Measurements from ENCODE around the gene CHMP2B.
"Not testable (repeated sequence)": the region's sequence is repeated elsewhere in the genome, so short reads cannot be mapped to it uniquely, and the experiment has no call there.

CHMP2B gene

DNA sequence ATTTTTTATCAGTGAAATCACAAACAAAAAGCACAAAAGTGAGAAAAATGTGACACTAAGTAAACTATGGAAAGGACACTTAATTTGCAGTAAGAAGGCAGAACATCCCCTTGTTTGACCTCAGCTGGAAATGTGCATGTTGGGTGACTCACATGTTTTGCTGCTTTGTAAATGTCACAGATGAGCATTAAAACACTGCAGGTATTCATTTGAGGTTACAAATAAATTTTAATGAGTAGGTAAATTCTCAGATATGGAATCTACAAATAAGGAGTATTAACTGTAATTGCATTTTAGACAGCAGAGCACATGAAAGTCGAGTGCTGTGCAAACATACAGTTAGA is 20.3 kb downstream of the CHMP2B start:
- TF ChIP-seq, protein P1, sequence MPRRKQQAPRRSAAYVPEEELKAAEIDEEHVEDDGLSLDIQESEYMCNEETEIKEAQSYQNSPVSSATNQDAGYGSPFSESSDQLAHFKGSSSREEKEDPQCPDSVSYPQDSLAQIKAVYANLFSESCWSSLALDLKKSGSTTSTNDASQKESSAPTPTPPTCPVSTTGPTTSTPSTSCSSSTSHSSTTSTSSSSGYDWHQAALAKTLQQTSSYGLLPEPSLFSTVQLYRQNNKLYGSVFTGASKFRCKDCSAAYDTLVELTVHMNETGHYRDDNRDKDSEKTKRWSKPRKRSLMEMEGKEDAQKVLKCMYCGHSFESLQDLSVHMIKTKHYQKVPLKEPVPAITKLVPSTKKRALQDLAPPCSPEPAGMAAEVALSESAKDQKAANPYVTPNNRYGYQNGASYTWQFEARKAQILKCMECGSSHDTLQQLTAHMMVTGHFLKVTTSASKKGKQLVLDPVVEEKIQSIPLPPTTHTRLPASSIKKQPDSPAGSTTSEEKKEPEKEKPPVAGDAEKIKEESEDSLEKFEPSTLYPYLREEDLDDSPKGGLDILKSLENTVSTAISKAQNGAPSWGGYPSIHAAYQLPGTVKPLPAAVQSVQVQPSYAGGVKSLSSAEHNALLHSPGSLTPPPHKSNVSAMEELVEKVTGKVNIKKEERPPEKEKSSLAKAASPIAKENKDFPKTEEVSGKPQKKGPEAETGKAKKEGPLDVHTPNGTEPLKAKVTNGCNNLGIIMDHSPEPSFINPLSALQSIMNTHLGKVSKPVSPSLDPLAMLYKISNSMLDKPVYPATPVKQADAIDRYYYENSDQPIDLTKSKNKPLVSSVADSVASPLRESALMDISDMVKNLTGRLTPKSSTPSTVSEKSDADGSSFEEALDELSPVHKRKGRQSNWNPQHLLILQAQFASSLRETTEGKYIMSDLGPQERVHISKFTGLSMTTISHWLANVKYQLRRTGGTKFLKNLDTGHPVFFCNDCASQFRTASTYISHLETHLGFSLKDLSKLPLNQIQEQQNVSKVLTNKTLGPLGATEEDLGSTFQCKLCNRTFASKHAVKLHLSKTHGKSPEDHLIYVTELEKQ (tag by site-specific recombination; IDR thresholded peaks at IDR 0.05; ENCODE audit: borderline replicate concordance) = no peak
- TF ChIP-seq ZNF549 (tag by site-specific recombination; IDR thresholded peaks at IDR 0.05) = no peak
- no peak for TF ChIP-seq ZNF175 (tag by site-specific recombination; IDR thresholded peaks at IDR 0.05)
- TF ChIP-seq RBAK (tag by site-specific recombination; IDR thresholded peaks at IDR 0.05) = no peak
- TF ChIP-seq, protein P2, sequence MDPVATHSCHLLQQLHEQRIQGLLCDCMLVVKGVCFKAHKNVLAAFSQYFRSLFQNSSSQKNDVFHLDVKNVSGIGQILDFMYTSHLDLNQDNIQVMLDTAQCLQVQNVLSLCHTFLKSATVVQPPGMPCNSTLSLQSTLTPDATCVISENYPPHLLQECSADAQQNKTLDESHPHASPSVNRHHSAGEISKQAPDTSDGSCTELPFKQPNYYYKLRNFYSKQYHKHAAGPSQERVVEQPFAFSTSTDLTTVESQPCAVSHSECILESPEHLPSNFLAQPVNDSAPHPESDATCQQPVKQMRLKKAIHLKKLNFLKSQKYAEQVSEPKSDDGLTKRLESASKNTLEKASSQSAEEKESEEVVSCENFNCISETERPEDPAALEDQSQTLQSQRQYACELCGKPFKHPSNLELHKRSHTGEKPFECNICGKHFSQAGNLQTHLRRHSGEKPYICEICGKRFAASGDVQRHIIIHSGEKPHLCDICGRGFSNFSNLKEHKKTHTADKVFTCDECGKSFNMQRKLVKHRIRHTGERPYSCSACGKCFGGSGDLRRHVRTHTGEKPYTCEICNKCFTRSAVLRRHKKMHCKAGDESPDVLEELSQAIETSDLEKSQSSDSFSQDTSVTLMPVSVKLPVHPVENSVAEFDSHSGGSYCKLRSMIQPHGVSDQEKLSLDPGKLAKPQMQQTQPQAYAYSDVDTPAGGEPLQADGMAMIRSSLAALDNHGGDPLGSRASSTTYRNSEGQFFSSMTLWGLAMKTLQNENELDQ (tag by site-specific recombination; IDR thresholded peaks at IDR 0.05; ENCODE audit: low read depth) = no peak
- no peak for TF ChIP-seq OVOL3 (tag by site-specific recombination; IDR thresholded peaks at IDR 0.05)
- no peak for TF ChIP-seq ZNF292 (tag by site-specific recombination; IDR thresholded peaks at IDR 0.05; ENCODE audit: borderline replicate concordance, low read depth)
- no peak for TF ChIP-seq SETDB1 (IDR thresholded peaks at IDR 0.05; ENCODE audit: insufficient read length, low read length)
- no peak for TF ChIP-seq ZFP37 (tag by site-specific recombination; IDR thresholded peaks at IDR 0.05)
- TF ChIP-seq, protein P3, sequence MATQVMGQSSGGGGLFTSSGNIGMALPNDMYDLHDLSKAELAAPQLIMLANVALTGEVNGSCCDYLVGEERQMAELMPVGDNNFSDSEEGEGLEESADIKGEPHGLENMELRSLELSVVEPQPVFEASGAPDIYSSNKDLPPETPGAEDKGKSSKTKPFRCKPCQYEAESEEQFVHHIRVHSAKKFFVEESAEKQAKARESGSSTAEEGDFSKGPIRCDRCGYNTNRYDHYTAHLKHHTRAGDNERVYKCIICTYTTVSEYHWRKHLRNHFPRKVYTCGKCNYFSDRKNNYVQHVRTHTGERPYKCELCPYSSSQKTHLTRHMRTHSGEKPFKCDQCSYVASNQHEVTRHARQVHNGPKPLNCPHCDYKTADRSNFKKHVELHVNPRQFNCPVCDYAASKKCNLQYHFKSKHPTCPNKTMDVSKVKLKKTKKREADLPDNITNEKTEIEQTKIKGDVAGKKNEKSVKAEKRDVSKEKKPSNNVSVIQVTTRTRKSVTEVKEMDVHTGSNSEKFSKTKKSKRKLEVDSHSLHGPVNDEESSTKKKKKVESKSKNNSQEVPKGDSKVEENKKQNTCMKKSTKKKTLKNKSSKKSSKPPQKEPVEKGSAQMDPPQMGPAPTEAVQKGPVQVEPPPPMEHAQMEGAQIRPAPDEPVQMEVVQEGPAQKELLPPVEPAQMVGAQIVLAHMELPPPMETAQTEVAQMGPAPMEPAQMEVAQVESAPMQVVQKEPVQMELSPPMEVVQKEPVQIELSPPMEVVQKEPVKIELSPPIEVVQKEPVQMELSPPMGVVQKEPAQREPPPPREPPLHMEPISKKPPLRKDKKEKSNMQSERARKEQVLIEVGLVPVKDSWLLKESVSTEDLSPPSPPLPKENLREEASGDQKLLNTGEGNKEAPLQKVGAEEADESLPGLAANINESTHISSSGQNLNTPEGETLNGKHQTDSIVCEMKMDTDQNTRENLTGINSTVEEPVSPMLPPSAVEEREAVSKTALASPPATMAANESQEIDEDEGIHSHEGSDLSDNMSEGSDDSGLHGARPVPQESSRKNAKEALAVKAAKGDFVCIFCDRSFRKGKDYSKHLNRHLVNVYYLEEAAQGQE (tag by site-specific recombination; IDR thresholded peaks at IDR 0.05) = no peak
- TF ChIP-seq ZNF221 (tag by site-specific recombination; IDR thresholded peaks at IDR 0.05; ENCODE audit: borderline replicate concordance) = no peak
- TF ChIP-seq ZNF501 (tag by site-specific recombination; IDR thresholded peaks at IDR 0.05) = no peak
- Histone ChIP-seq H3K36me3 (ENCODE audit: control insufficient read depth in 2 of 2, insufficient read depth in 1 of 2, low read length in 2 of 2) (peaks cover 4 to 43% of the 10 kb centered on the region in 2 experiments), H3K27ac (ENCODE audit: extremely low read depth, low read depth, low read length) (no peak overlapping the region), H3K4me3 (ENCODE audit: low read depth, low read length) (no peak overlapping the region), H3K9me3 (ENCODE audit: control insufficient read depth, insufficient read depth, low read depth, low read length) (no peaks in the 10 kb centered on the region), H3K4me1 (ENCODE audit: control insufficient read depth, insufficient read depth, low read length) (no peaks in the 10 kb centered on the region)
- CTCF ChIA-PET = interaction anchor here (1.2 kb wide), 1 partner anchor 12 kb away, joined by 4 read pairs; no protein-coding TSS in a partner anchor
- POLR2A ChIA-PET = no interaction called here

DNA sequence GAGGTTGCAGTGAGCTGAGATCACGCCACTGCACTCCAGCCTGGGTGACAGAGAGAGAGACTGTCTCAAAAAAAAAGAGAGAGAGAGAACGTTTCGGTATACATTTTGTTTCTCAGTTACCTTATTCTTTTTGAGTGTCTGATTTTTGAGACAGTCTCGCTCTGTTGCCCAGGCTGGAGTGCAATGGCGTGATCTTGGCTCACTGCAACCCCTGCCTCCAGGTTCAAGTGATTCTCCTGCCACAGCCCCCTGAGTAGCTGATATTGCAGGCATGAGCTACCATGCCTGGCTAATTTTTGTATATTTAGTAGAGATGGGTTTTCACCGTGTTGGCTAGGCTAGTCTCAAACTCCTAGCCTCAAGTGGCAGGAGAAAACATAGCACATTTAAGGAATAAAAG is 21.1 kb downstream of the CHMP2B start:
- CTCF ChIA-PET = interaction anchor here (1.4 kb wide), 1 partner anchor 11 kb away, joined by 5 read pairs; no protein-coding TSS in a partner anchor
- H3K9me3 ChIP-seq (ENCODE audit: control insufficient read depth, insufficient read depth, low read depth, low read length); POLR2A ChIA-PET; H3K4me1 ChIP-seq (ENCODE audit: control insufficient read depth, insufficient read depth, low read length); H3K27ac ChIP-seq (ENCODE audit: extremely low read depth, low read depth, low read length); H3K4me3 ChIP-seq (ENCODE audit: low read depth, low read length): not testable (repeated sequence)
- peaks cover 4 to 48% of the 10 kb centered on the region in 2 experiments for H3K36me3 ChIP-seq (ENCODE audit: control insufficient read depth in 2 of 2, insufficient read depth in 1 of 2, low read length in 2 of 2)

DNA sequence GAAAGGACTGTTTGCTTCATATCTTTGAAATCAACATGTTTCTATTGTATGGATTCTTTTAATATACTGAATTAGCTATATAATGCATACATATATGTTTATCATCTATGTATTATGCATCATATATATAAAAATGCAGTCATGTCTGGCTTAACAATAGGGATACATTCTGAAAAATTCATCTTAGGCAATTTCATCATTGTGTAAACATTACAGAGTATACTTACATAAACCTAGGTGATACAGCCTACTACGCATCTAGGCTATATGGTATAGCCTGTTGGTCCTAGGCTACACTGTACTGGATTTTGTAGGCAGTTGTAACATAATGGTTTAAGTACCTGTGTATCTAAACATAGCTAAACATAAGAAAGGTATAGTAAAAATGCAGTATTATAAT is 21.7 kb downstream of the CHMP2B start:
- Histone ChIP-seq H3K9me3 (ENCODE audit: control insufficient read depth, insufficient read depth, low read depth, low read length) (no peaks in the 10 kb centered on the region), H3K36me3 (ENCODE audit: control insufficient read depth in 2 of 2, insufficient read depth in 1 of 2, low read length in 2 of 2) (peaks cover 4 to 54% of the 10 kb centered on the region in 2 experiments), H3K4me3 (ENCODE audit: low read depth, low read length) (no peak overlapping the region), H3K27ac (ENCODE audit: extremely low read depth, low read depth, low read length) (no peak overlapping the region), H3K4me1 (ENCODE audit: control insufficient read depth, insufficient read depth, low read length) (no peaks in the 10 kb centered on the region)
- CTCF ChIA-PET = interaction anchor here (1.4 kb wide), 1 partner anchor 11 kb away, joined by 5 read pairs; no protein-coding TSS in a partner anchor
- POLR2A ChIA-PET = no interaction called here
- TF ChIP-seq, protein P4, sequence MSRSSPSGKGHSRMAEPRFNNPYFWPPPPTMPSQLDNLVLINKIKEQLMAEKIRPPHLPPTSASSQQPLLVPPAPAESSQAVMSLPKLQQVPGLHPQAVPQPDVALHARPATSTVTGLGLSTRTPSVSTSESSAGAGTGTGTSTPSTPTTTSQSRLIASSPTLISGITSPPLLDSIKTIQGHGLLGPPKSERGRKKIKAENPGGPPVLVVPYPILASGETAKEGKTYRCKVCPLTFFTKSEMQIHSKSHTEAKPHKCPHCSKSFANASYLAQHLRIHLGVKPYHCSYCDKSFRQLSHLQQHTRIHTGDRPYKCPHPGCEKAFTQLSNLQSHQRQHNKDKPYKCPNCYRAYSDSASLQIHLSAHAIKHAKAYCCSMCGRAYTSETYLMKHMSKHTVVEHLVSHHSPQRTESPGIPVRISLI (tag by site-specific recombination; IDR thresholded peaks at IDR 0.05) = no peak
- TF ChIP-seq, protein P5, sequence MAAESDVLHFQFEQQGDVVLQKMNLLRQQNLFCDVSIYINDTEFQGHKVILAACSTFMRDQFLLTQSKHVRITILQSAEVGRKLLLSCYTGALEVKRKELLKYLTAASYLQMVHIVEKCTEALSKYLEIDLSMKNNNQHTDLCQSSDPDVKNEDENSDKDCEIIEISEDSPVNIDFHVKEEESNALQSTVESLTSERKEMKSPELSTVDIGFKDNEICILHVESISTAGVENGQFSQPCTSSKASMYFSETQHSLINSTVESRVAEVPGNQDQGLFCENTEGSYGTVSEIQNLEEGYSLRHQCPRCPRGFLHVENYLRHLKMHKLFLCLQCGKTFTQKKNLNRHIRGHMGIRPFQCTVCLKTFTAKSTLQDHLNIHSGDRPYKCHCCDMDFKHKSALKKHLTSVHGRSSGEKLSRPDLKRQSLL (tag by site-specific recombination; IDR thresholded peaks at IDR 0.05) = no peak
- TF ChIP-seq ZNF157 (tag by site-specific recombination; IDR thresholded peaks at IDR 0.05) = no peak
- TF ChIP-seq ZBTB20 (tag by site-specific recombination; IDR thresholded peaks at IDR 0.05) = no peak
- no peak for TF ChIP-seq KLF10 (tag by site-specific recombination; IDR thresholded peaks at IDR 0.05)
- no peak for TF ChIP-seq ZBTB17 (tag by site-specific recombination; IDR thresholded peaks at IDR 0.05)
- no peak for TF ChIP-seq PRDM1 (tag by site-specific recombination; IDR thresholded peaks at IDR 0.05)
